ENCODE data around the gene TUBB.

GRCh38 chr6:30703821-30704220, 16.3 kb upstream of the TUBB start:
- TF ChIP-seq POLR2A (IDR thresholded peaks at IDR 0.05) (no peak), CTCF (IDR thresholded peaks at IDR 0.05) (no peak)

Data from right lobe of liver (tissue), 4 donors.